GM18508 (cell line): ENCODE results near the gene TRDN.
"Not testable (repeated sequence)": the region's sequence is repeated elsewhere in the genome, so short reads cannot be mapped to it uniquely, and the experiment has no call there.

ENCODE experiments used
- ATAC-seq: cut with Tn5 transposase; IDR thresholded peaks from one replicate; pipeline ENCODE4 v1.9.1; 2021; ENCODE audit warnings: moderate number of reproducible peaks; ENCODE audit not compliant: insufficient read depth, unreplicated experiment

Gene TRDN

GRCh38 chr6:123323452-123324329 is 313.1 kb downstream of the TRDN start:
- no peak for ATAC-seq

- no peak for ATAC-seq
These were observed 315.7 kb downstream of the TRDN start for GRCh38 chr6:123321020-123321419.

- ATAC-seq, result no peak
These were observed 319.9 kb downstream of the TRDN start for GRCh38 chr6:123316733-123317323.

- not testable (repeated sequence) for ATAC-seq
These were observed 322.3 kb downstream of the TRDN start for GRCh38 chr6:123314459-123314858.

- ATAC-seq, result no peak
These were observed 327.6 kb downstream of the TRDN start for GRCh38 chr6:123309130-123309529.

GRCh38 chr6:123306334-123306733 is 330.4 kb downstream of the TRDN start:
- no peak for ATAC-seq

- no peak for ATAC-seq
These were observed 341.1 kb downstream of the TRDN start for GRCh38 chr6:123295672-123296071.

- ATAC-seq, result no peak
These were observed 341.6 kb downstream of the TRDN start for GRCh38 chr6:123295181-123295580.

GRCh38 chr6:123288649-123289048 is 348.1 kb downstream of the TRDN start:
- no peak for ATAC-seq

GRCh38 chr6:123276546-123276980 is 360.2 kb downstream of the TRDN start:
- ATAC-seq, result no peak

GRCh38 chr6:123263981-123264380 is 372.8 kb downstream of the TRDN start:
- no peak for ATAC-seq

- no peak for ATAC-seq
These were observed 396.1 kb downstream of the TRDN start for GRCh38 chr6:123240626-123241025.

- no peak for ATAC-seq
These were observed 403.4 kb downstream of the TRDN start for GRCh38 chr6:123233336-123233735.

- not testable (repeated sequence) for ATAC-seq
These were observed 409.0 kb downstream of the TRDN start for GRCh38 chr6:123227789-123228188.

GRCh38 chr6:123226398-123226797 is 410.4 kb downstream of the TRDN start:
- ATAC-seq, result no peak

- no peak for ATAC-seq
These were observed 412.7 kb downstream of the TRDN start for GRCh38 chr6:123224077-123224476.

- no peak for ATAC-seq
These were observed 413.3 kb downstream of the TRDN start for GRCh38 chr6:123223461-123223860.

GRCh38 chr6:123215211-123215610 is 421.5 kb downstream of the TRDN start:
- no peak for ATAC-seq

- no peak for ATAC-seq
These were observed 422.3 kb downstream of the TRDN start for GRCh38 chr6:123214433-123214832.

GRCh38 chr6:123213921-123214320 is 422.8 kb downstream of the TRDN start:
- ATAC-seq, result no peak

- no peak for ATAC-seq
These were observed 424.8 kb downstream of the TRDN start for GRCh38 chr6:123211777-123212545.
